WTC11 (cell line): ENCODE data around the gene B4GALNT2. TPM values are rescaled to one million over a fixed set of nuclear protein-coding genes. Genes with fewer than 3 reads are reported as not detected.
"Not testable (repeated sequence)": the region's sequence is repeated elsewhere in the genome, so short reads cannot be mapped to it uniquely, and the experiment has no call there.

Source experiments
- ATAC-seq: fragments of 200-7000 bp; cut with Tn5 transposase; 2 replicates; pipeline ENCODE4 v1.10.0; 2021; ENCODE audit warnings: mild to moderate bottlenecking, moderate library complexity
- CTCF ChIA-PET: fragments of 300-600 bp; sonication (Branson Sonifier 250); formaldehyde crosslinking; loops from one replicate; lab custom pipeline; 2021; ENCODE audit warnings: antibody characterized with exemption; lab: Charles Lee
- POLR2A ChIA-PET: fragments of 350-600 bp; sonication (Branson Sonifier 250); formaldehyde crosslinking; loops from one replicate; lab custom pipeline; 2021; ENCODE audit warnings: antibody characterized with exemption; lab: Charles Lee
- DNase-seq: peaks from one replicate; pipeline ENCODE4 v3.0.0; 2021; ENCODE audit warnings: low spot score
- H3K27ac Mint-ChIP-seq: 2 replicates; pipeline ENCODE4 v1.8.0; 2021; ENCODE audit warnings: mixed read lengths
- H3K27me3 Mint-ChIP-seq: 2 replicates; pipeline ENCODE4 v1.8.0; 2021; ENCODE audit warnings: low read depth, mild to moderate bottlenecking, moderate library complexity, mixed read lengths
- H3K36me3 Mint-ChIP-seq: 2 replicates; pipeline ENCODE4 v1.8.0; 2021; ENCODE audit warnings: mixed read lengths
- H3K4me1 Mint-ChIP-seq: 2 replicates; pipeline ENCODE4 v1.8.0; 2022; ENCODE audit warnings: mixed read lengths
- H3K4me3 Mint-ChIP-seq: 2 replicates; pipeline ENCODE4 v1.8.0; 2021; ENCODE audit warnings: mild to moderate bottlenecking, moderate library complexity, mixed read lengths
- H3K9me3 Mint-ChIP-seq: 2 replicates; pipeline ENCODE4 v1.8.0; 2021; ENCODE audit warnings: mixed read lengths
- CTCF ChIP-seq: fragments of 200-600 bp; IDR thresholded peaks from 2 replicates; pipeline ENCODE4 v1.8.0; 2022; ENCODE audit warnings: antibody characterized with exemption
- E2F4 ChIP-seq: sonication (generic); formaldehyde crosslinking; IDR thresholded peaks from 2 replicates; pipeline ENCODE4 v1.8.1; 2022; ENCODE audit warnings: low read depth, mild to moderate bottlenecking, moderate library complexity, missing genetic modification reagents, borderline replicate concordance
- ESRRA ChIP-seq: sonication (generic); formaldehyde crosslinking; IDR thresholded peaks from 2 replicates; pipeline ENCODE4 v1.8.1; 2022; ENCODE audit warnings: mild to moderate bottlenecking, missing genetic modification reagents, borderline replicate concordance
- HMGA2 ChIP-seq: fragments of 250-450 bp; sonication (Bioruptor Pico); IDR thresholded peaks from 2 replicates; pipeline ENCODE4 v1.4.0; 2021; ENCODE audit warnings: mild to moderate bottlenecking, moderate library complexity
- IRF2 ChIP-seq: sonication (generic); formaldehyde crosslinking; IDR thresholded peaks from 2 replicates; pipeline ENCODE4 v1.8.0; 2022; ENCODE audit warnings: low read depth, missing genetic modification reagents, borderline replicate concordance
- MLX ChIP-seq: sonication (generic); formaldehyde crosslinking; IDR thresholded peaks from 2 replicates; pipeline ENCODE4 v1.8.1; 2023; ENCODE audit warnings: mild to moderate bottlenecking, missing genetic modification reagents, moderate library complexity
- MXD4 ChIP-seq: fragments of 250-450 bp; sonication (Bioruptor Pico); IDR thresholded peaks from 2 replicates; pipeline ENCODE4 v1.8.0; 2021; ENCODE audit warnings: mild to moderate bottlenecking, moderate library complexity, borderline replicate concordance
- MYBL2 ChIP-seq: sonication (generic); formaldehyde crosslinking; IDR thresholded peaks from 2 replicates; pipeline ENCODE4 v1.8.1; 2023; ENCODE audit warnings: mild to moderate bottlenecking, moderate library complexity, missing genetic modification reagents
- TCF7 ChIP-seq: sonication (generic); formaldehyde crosslinking; IDR thresholded peaks from 2 replicates; pipeline ENCODE4 v1.8.0; 2022; ENCODE audit warnings: mild to moderate bottlenecking, low read depth, missing genetic modification reagents, moderate library complexity
- USF2 ChIP-seq: sonication (generic); formaldehyde crosslinking; IDR thresholded peaks from 2 replicates; pipeline ENCODE4 v1.8.1; 2023; ENCODE audit warnings: mild to moderate bottlenecking, missing genetic modification reagents, moderate library complexity
- ZNF138 ChIP-seq: sonication (generic); formaldehyde crosslinking; conservative IDR thresholded peaks from 2 replicates; pipeline ENCODE4 v1.8.1; 2022; ENCODE audit warnings: mild to moderate bottlenecking, moderate library complexity, missing genetic modification reagents
- ZNF219 ChIP-seq: sonication (generic); formaldehyde crosslinking; IDR thresholded peaks from 2 replicates; pipeline ENCODE4 v1.8.0; 2023; ENCODE audit warnings: missing genetic modification reagents, mild to moderate bottlenecking, borderline replicate concordance
- ZNF263 ChIP-seq: sonication (generic); formaldehyde crosslinking; IDR thresholded peaks from 2 replicates; pipeline ENCODE4 v1.8.1; 2022; ENCODE audit warnings: low read depth, mild to moderate bottlenecking, moderate library complexity, missing genetic modification reagents
- ZNF396 ChIP-seq: fragments of 250-450 bp; sonication (Bioruptor Pico); IDR thresholded peaks from 2 replicates; pipeline ENCODE4 v1.8.0; 2021; ENCODE audit warnings: mild to moderate bottlenecking, moderate library complexity, borderline replicate concordance
- total RNA-seq: library from RNA; stranded (reverse); gene quantifications from 3 replicates; pipeline ENCODE4 v1.2.3, GENCODE V29; 2021

Gene B4GALNT2
- total RNA-seq, 1 experiment from 2014 or later: 0.04 TPM

GRCh38 chr17:49170711-49171110, 38.1 kb downstream of the B4GALNT2 start:
- Mint-ChIP-seq H3K9me3 (peaks cover 58% of the 10 kb centered on the region), H3K27me3 (peaks cover 35% of the 10 kb centered on the region)
- H3K27ac Mint-ChIP-seq, H3K4me3 Mint-ChIP-seq, H3K4me1 Mint-ChIP-seq, H3K36me3 Mint-ChIP-seq, ATAC-seq, DNase-seq: not testable (repeated sequence)
- CTCF ChIA-PET: interaction anchor here (0.7 kb wide), 1 partner anchor 9 kb away, joined by 4 read pairs; no protein-coding TSS in a partner anchor
- POLR2A ChIA-PET: interaction anchor here (0.5 kb wide), 1 partner anchor 9 kb away, joined by 3 read pairs; no protein-coding TSS in a partner anchor

- DNase-seq, POLR2A ChIA-PET, H3K27ac Mint-ChIP-seq, CTCF ChIA-PET, ATAC-seq, H3K4me1 Mint-ChIP-seq, H3K4me3 Mint-ChIP-seq: not testable (repeated sequence)
- Mint-ChIP-seq H3K36me3 (peaks cover 16% of the 10 kb centered on the region), H3K9me3 (peaks cover 60% of the 10 kb centered on the region), H3K27me3 (peaks cover 21% of the 10 kb centered on the region)
Measured at GRCh38 chr17:49175978-49176377, 43.4 kb downstream of the B4GALNT2 start.

- peak; percentile 90 for ATAC-seq
- peak; percentile 80 for DNase-seq
- Mint-ChIP-seq H3K9me3 (peaks cover 41% of the 10 kb centered on the region), H3K27me3 (peaks cover 8% of the 10 kb centered on the region), H3K36me3 (peaks cover 23% of the 10 kb centered on the region), H3K27ac (no peak overlapping the region), H3K4me1 (no peaks in the 10 kb centered on the region), H3K4me3 (no peak overlapping the region)
- POLR2A ChIA-PET: interaction anchor here (0.5 to 1.2 kb wide), 3 partner anchors 11 to 155 kb away, joined by 3 to 6 read pairs (median 3); no protein-coding TSS in a partner anchor
- CTCF ChIA-PET: interaction anchor here (0.6 to 2.3 kb wide), 25 partner anchors 9 to 382 kb away, joined by 3 to 20 read pairs (median 4); partner anchors contain the start of gene PHOSPHO1
- TF ChIP-seq MYBL2: no peak
- peak; percentile 73 for TF ChIP-seq CTCF
- TF ChIP-seq ZNF138: no peak
- TF ChIP-seq TCF7 (CRISPR knock-in tag): no peak
Measured at GRCh38 chr17:49180303-49180702, 47.7 kb downstream of the B4GALNT2 start.

GRCh38 chr17:49180998-49181635, 48.5 kb downstream of the B4GALNT2 start:
- Mint-ChIP-seq H3K9me3 (peaks cover 41% of the 10 kb centered on the region), H3K4me3 (no peak overlapping the region), H3K4me1 (no peaks in the 10 kb centered on the region), H3K27me3 (peaks cover 4% of the 10 kb centered on the region), H3K36me3 (peaks cover 25% of the 10 kb centered on the region), H3K27ac (no peak overlapping the region)
- ATAC-seq (no peak), DNase-seq (no peak)
- TF ChIP-seq MXD4: no peak
- ChIA-PET POLR2A (interaction anchor here (0.9 to 1.2 kb wide), 2 partner anchors 11 to 125 kb away, joined by 3 to 6 read pairs; no protein-coding TSS in a partner anchor), CTCF (interaction anchor here (0.7 to 2.3 kb wide), 8 partner anchors 10 to 79 kb away, joined by 3 to 20 read pairs (median 6); partner anchors contain the start of gene PHOSPHO1)

- Mint-ChIP-seq H3K4me3 (no peak overlapping the region), H3K36me3 (peaks cover 21% of the 10 kb centered on the region), H3K27ac (no peak overlapping the region), H3K9me3 (peaks cover 29% of the 10 kb centered on the region), H3K4me1 (no peaks in the 10 kb centered on the region), H3K27me3 (no peaks in the 10 kb centered on the region; the same call in 1 of the 2 replicates)
- DNase-seq (no peak), ATAC-seq (no peak)
- ChIA-PET CTCF (no interaction called here), POLR2A (no interaction called here)
- no peak for TF ChIP-seq USF2 (CRISPR knock-in tag)
- no peak for TF ChIP-seq IRF2 (CRISPR knock-in tag)
- TF ChIP-seq HMGA2 (CRISPR knock-in tag): no peak
Measured at GRCh38 chr17:49183341-49183740, 50.8 kb downstream of the B4GALNT2 start.

- H3K9me3 Mint-ChIP-seq: peaks cover 29% of the 10 kb centered on the region
- ChIA-PET CTCF (no interaction called here), POLR2A (no interaction called here)
- H3K4me1 Mint-ChIP-seq: no peaks in the 10 kb centered on the region
- peaks cover 21% of the 10 kb centered on the region for H3K36me3 Mint-ChIP-seq
- no peak for ATAC-seq
- no peak for DNase-seq
- no peak overlapping the region for H3K4me3 Mint-ChIP-seq
- no peak overlapping the region for H3K27ac Mint-ChIP-seq
- no peaks in the 10 kb centered on the region; the same call in 1 of the 2 replicates for H3K27me3 Mint-ChIP-seq
- no peak for TF ChIP-seq MLX (CRISPR knock-in tag)
- no peak for TF ChIP-seq CTCF
- TF ChIP-seq ESRRA (CRISPR knock-in tag): no peak
- TF ChIP-seq ZNF219 (CRISPR knock-in tag): no peak
- no peak for TF ChIP-seq E2F4
- no peak for TF ChIP-seq ZNF396 (CRISPR knock-in tag)
- no peak for TF ChIP-seq ZNF263 (CRISPR knock-in tag)
Measured at GRCh38 chr17:49183801-49184200, 51.2 kb downstream of the B4GALNT2 start.
